ENCODE data around the gene CALHM3. TPM values are rescaled to one million over a fixed set of nuclear protein-coding genes. Genes with fewer than 3 reads are reported as not detected.

Gene CALHM3
- polyA plus RNA-seq, 3 donors: 0.04 to 0.62 TPM; not detected in 1

GRCh38 chr10:103519798-103520197, 40.8 kb upstream of the CALHM3 start:
- no peak overlapping the region for H3K27ac Mint-ChIP-seq
- H3K9ac ChIP-seq (ENCODE audit: insufficient read depth, low read length, poor library complexity, severe bottlenecking): no peak overlapping the region
- peaks cover 7% of the 10 kb centered on the region for H3K4me1 Mint-ChIP-seq
- intact Hi-C loops (cut with micrococcal nuclease): no loop called here
- no peaks in the 10 kb centered on the region for H3K79me2 ChIP-seq (ENCODE audit: insufficient read depth, low read length)
- peaks cover 2 to 9% of the 10 kb centered on the region in 2 donors for H3K4me1 ChIP-seq (ENCODE audit: control insufficient read depth in 1 of 2, insufficient read depth in 2 of 2, low read length in 2 of 2)
- H4K20me1 ChIP-seq (ENCODE audit: insufficient read depth, low read length): no peaks in the 10 kb centered on the region
- no peaks in the 10 kb centered on the region for H3K36me3 ChIP-seq (replicated peaks in 1 of 2; ENCODE audit: control insufficient read depth in 1 of 2, insufficient read depth in 2 of 2, low read length in 2 of 2)
- no peaks in the 10 kb centered on the region for H3K27me3 ChIP-seq (ENCODE audit: control insufficient read depth in 2 of 2, insufficient read depth in 2 of 2, low read length in 2 of 2)
- TF ChIP-seq CTCF (IDR thresholded peaks at IDR 0.05): no peak
- no CpG with 5 or more reads among the region's 4 CpGs for WGBS (ENCODE audit: insufficient coverage)
- no peak overlapping the region for H3K4me3 Mint-ChIP-seq
- peaks cover 4 to 9% (median 7%) of the 10 kb centered on the region in 3 donors for H3K27me3 Mint-ChIP-seq (ENCODE audit: low read depth in 3 of 3)
- H3K36me3 Mint-ChIP-seq: no peaks in the 10 kb centered on the region
- no peaks in the 10 kb centered on the region for H3K9me3 ChIP-seq (replicated peaks in 1 of 2; ENCODE audit: control insufficient read depth in 1 of 2, insufficient read depth in 1 of 2, low read length in 2 of 2)
- H3K9me3 Mint-ChIP-seq: peaks cover 0 to 7% (median 5%) of the 10 kb centered on the region in 7 donors
- no peak for DNase-seq
- H3K4me3 ChIP-seq (replicated peaks in 1 of 3; ENCODE audit: low read depth in 2 of 3, low read length in 3 of 3): no peak overlapping the region
- H3K27ac ChIP-seq (ENCODE audit: low read depth in 1 of 2, low read length in 2 of 2): no peak overlapping the region
- H3K4me2 ChIP-seq (replicated peaks; ENCODE audit: extremely low read depth, low read length, poor library complexity, severe bottlenecking): no peak overlapping the region
- no peak overlapping the region for H2AFZ ChIP-seq (ENCODE audit: insufficient read depth, low read depth, low read length, poor library complexity, severe bottlenecking)

DNA sequence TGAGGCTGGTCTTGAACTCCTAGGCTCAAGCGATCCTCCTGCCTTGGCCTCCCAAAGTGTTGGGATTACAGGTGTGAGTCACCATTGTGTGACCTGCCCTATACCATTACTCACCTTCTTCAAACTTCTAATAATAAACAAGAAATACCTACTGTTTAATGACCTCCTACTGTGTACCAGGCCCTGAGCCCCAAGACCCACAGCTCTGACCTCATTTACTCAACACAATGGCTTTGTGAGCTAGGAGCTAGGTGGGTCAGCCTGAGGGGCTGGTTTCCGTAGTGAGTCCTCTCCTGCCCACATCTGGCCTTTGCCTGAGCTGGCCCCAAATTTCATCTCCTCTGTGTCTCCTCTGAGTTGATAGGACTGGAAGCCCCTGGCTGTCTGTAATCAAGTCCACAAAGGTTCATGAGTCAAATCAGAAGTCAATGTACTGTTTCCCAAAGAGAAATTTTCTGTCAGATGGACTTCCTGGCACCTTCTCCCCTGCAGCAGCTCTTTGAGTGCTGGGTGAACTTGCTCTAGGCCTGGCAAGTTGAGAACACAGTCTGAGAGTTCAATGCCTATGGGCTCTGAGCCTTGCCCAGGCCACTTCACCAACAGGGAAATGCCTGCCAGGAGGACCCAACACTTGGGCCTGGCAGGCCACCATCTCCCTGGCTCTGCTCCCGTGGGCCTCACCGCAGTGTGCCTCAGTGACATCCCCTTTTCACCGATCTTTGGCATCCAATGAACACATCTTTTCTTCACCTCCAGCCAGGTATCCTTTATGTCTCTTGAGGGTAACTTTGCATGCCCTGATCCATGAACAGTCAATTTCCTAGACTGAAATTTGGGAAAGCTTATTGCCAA, 38.4 kb upstream of the CALHM3 start:
- Histone ChIP-seq H3K9me3 (replicated peaks in 1 of 2; ENCODE audit: control insufficient read depth in 1 of 2, insufficient read depth in 1 of 2, low read length in 2 of 2) (no peaks in the 10 kb centered on the region), H2AFZ (ENCODE audit: insufficient read depth, low read depth, low read length, poor library complexity, severe bottlenecking) (no peak overlapping the region), H3K27ac (ENCODE audit: low read depth in 1 of 2, low read length in 2 of 2) (no peak overlapping the region), H3K79me2 (ENCODE audit: insufficient read depth, low read length) (no peaks in the 10 kb centered on the region), H3K27me3 (ENCODE audit: control insufficient read depth in 2 of 2, insufficient read depth in 2 of 2, low read length in 2 of 2) (no peaks in the 10 kb centered on the region), H3K4me1 (ENCODE audit: control insufficient read depth in 1 of 2, insufficient read depth in 2 of 2, low read length in 2 of 2) (peaks cover 2 to 11% of the 10 kb centered on the region in 2 donors), H4K20me1 (ENCODE audit: insufficient read depth, low read length) (no peaks in the 10 kb centered on the region), H3K9ac (ENCODE audit: insufficient read depth, low read length, poor library complexity, severe bottlenecking) (no peak overlapping the region), H3K4me2 (replicated peaks; ENCODE audit: extremely low read depth, low read length, poor library complexity, severe bottlenecking) (no peak overlapping the region), H3K4me3 (replicated peaks in 1 of 3; ENCODE audit: low read depth in 2 of 3, low read length in 3 of 3) (no peak overlapping the region), H3K36me3 (replicated peaks in 1 of 2; ENCODE audit: control insufficient read depth in 1 of 2, insufficient read depth in 2 of 2, low read length in 2 of 2) (no peaks in the 10 kb centered on the region)
- intact Hi-C loops (cut with micrococcal nuclease): no loop called here
- Mint-ChIP-seq H3K9me3 (peaks cover 0 to 3% (median 2%) of the 10 kb centered on the region in 7 donors), H3K4me1 (peaks cover 7% of the 10 kb centered on the region), H3K27ac (no peak overlapping the region), H3K27me3 (ENCODE audit: low read depth in 3 of 3) (peaks cover 3 to 5% (median 4%) of the 10 kb centered on the region in 3 donors), H3K4me3 (no peak overlapping the region), H3K36me3 (no peaks in the 10 kb centered on the region)
- TF ChIP-seq CTCF (IDR thresholded peaks at IDR 0.05): no peak
- 94% methylated on average over 5 of the region's 5 CpGs for WGBS (ENCODE audit: insufficient coverage)
- no peak for DNase-seq

All from CD14-positive monocyte (primary cell).